NOMO-1 (cell line): Measurements from ENCODE around the gene ACAP2.
"Not testable (repeated sequence)": the region's sequence is repeated elsewhere in the genome, so short reads cannot be mapped to it uniquely, and the experiment has no call there.

ENCODE experiments used
- DNase-seq, 2 experiments: peaks; one replicate each; lab custom pipeline; 2025; ENCODE audit not compliant: unreplicated experiment in 2 of 2; lab: John Stamatoyannopoulos, UW

Gene ACAP2

GRCh38 chr3:195394024-195394423 lies 48.8 kb downstream of the ACAP2 start:
- no peak for DNase-seq

- DNase-seq, result no peak
Observed at GRCh38 chr3:195388380-195388779, 54.4 kb downstream of the ACAP2 start.

GRCh38 chr3:195386739-195387138 lies 56.1 kb downstream of the ACAP2 start:
- no peak for DNase-seq

- DNase-seq, result no peak
Observed at GRCh38 chr3:195385526-195385925, 57.3 kb downstream of the ACAP2 start.

GRCh38 chr3:195384952-195385351 lies 57.9 kb downstream of the ACAP2 start:
- no peak for DNase-seq

GRCh38 chr3:195372220-195372619 lies 70.6 kb downstream of the ACAP2 start:
- DNase-seq, result no peak

GRCh38 chr3:195366200-195366925 lies 76.5 kb downstream of the ACAP2 start:
- DNase-seq, result no peak

- DNase-seq, result no peak
Observed at GRCh38 chr3:195365371-195365770, 77.4 kb downstream of the ACAP2 start.

- DNase-seq, result not testable (repeated sequence)
Observed at GRCh38 chr3:195357797-195358196, 85.0 kb downstream of the ACAP2 start.

GRCh38 chr3:195356151-195357086 lies 86.4 kb downstream of the ACAP2 start:
- no peak for DNase-seq

GRCh38 chr3:195354009-195354408 lies 88.8 kb downstream of the ACAP2 start:
- DNase-seq, result not testable (repeated sequence)

- DNase-seq, result no peak
Observed at GRCh38 chr3:195352895-195353488, 89.8 kb downstream of the ACAP2 start.

- DNase-seq, result no peak
Observed at GRCh38 chr3:195348426-195349115, 94.2 kb downstream of the ACAP2 start.

- no peak for DNase-seq
Observed at GRCh38 chr3:195337747-195338146, 105.1 kb downstream of the ACAP2 start.

GRCh38 chr3:195334967-195335366 lies 107.9 kb downstream of the ACAP2 start:
- DNase-seq, result no peak

- no peak for DNase-seq
Observed at GRCh38 chr3:195319060-195319459, 123.8 kb downstream of the ACAP2 start.

- DNase-seq, result no peak
Observed at GRCh38 chr3:195312714-195313113, 130.1 kb downstream of the ACAP2 start.

- no peak for DNase-seq
Observed at GRCh38 chr3:195307711-195308110, 135.1 kb downstream of the ACAP2 start.

GRCh38 chr3:195306369-195306768 lies 136.5 kb downstream of the ACAP2 start:
- no peak for DNase-seq

- no peak for DNase-seq
Observed at GRCh38 chr3:195302431-195302830, 140.4 kb downstream of the ACAP2 start.

- no peak for DNase-seq
Observed at GRCh38 chr3:195297446-195297845, 145.4 kb downstream of the ACAP2 start.
